Natural killer cell treated with Interleukin-12 subunit alpha and Interleukin-12 subunit beta and Interleukin-15 and Interleukin-18, amount 100 ng/mL, for 72 hours (primary cell): ENCODE measurements around the gene CDK15. TPM values are rescaled to one million over a fixed set of nuclear protein-coding genes. Genes with fewer than 3 reads are reported as not detected.
"Not testable (repeated sequence)": the region's sequence is repeated elsewhere in the genome, so short reads cannot be mapped to it uniquely, and the experiment has no call there.

Source experiments
- ATAC-seq, 2 donors: fragments of 150-1000 bp; cut with Tn5 transposase in 1 of 2; sonication (Bioruptor Pico), chemical (Tn5 transposase) in 1 of 2; 2 replicates each; pipeline ENCODE4 v1.10.0; 2021
- DNase-seq: peaks from one replicate; pipeline ENCODE4 v3.0.0; 2022; ENCODE audit warnings: low spot score
- H3K27ac Mint-ChIP-seq, 2 donors: 1 replicate in 1 of 2; 2 replicates in 1 of 2; pipeline ENCODE4 v1.8.0; 2022; ENCODE audit warnings: mixed read lengths in 2 of 2, mild to moderate bottlenecking in 1 of 2, moderate library complexity in 1 of 2
- H3K27me3 Mint-ChIP-seq, 2 donors: 1 replicate in 1 of 2; 2 replicates in 1 of 2; pipeline ENCODE4 v1.8.0; 2022; ENCODE audit warnings: mixed read lengths in 2 of 2
- H3K36me3 Mint-ChIP-seq: one replicate; pipeline ENCODE4 v1.8.0; 2022; ENCODE audit warnings: mixed read lengths
- H3K4me1 Mint-ChIP-seq, 2 donors: 1 replicate in 1 of 2; 2 replicates in 1 of 2; pipeline ENCODE4 v1.8.0; 2022; ENCODE audit warnings: low read depth in 2 of 2, mixed read lengths in 2 of 2, mild to moderate bottlenecking in 1 of 2
- H3K4me3 Mint-ChIP-seq: one replicate; pipeline ENCODE4 v1.8.0; 2022; ENCODE audit warnings: mixed read lengths
- H3K9me3 Mint-ChIP-seq: 2 replicates; pipeline ENCODE4 v1.8.0; 2022; ENCODE audit warnings: mixed read lengths
- total RNA-seq, 2 donors: library from RNA; stranded (reverse); gene quantifications; one replicate each; pipeline ENCODE4 v1.2.3, GENCODE V29; 2022

Gene CDK15
- not detected for total RNA-seq

DNA sequence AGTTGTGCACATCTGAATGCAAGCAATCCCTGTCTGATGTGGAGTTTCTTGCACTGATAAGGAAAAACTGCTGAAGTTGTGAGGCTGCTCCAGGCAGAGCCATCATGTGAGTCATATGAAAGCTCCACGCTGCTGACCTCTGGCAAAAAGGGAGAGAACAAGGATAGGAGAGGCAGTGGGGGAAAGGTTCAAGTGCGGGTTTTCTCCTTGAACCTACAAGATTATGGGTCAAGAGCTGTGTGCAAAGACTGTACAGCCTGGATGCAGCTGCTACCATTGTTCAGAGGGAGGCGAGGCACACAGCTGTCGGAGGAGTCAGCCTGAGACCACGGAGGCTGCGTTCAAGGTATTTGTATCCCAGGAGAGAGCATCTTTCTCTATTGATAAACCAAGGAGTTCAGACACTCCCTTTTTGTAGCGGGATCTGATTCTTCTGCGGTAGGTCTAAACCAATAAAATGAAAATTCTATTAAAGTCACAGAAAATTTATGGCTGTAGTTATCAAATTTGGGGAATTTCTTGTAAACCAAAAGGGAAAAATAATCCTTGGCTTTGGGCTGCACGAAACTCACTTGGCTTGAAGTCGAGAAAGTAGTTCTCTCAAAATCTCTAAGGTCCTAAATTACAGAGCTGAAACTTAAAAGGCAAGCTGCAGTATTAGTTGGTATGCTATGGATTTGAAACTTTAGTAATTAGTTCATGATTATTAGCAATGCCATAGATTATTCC is at the start of gene CDK15:
Gene CDK15, plus strand, starts transcription at position 96 of the 729 bp plus-strand sequence. Its CDS starts 128 bp downstream, at position 224.
- H3K9me3 Mint-ChIP-seq = no peaks in the 10 kb centered on the region
- no peaks in the 10 kb centered on the region for H3K4me1 Mint-ChIP-seq
- H3K4me3 Mint-ChIP-seq = no peak within 1 kb of the TSS
- H3K27ac Mint-ChIP-seq = no peak within 1 kb of the TSS
- H3K27me3 Mint-ChIP-seq = peaks cover 21 to 46% of the 10 kb centered on the region in 2 donors
- no peaks in the 10 kb centered on the region for H3K36me3 Mint-ChIP-seq
- DNase-seq (no peak), ATAC-seq (no peak)

- H3K27ac Mint-ChIP-seq = no peak overlapping the region
- ATAC-seq = no peak
- H3K9me3 Mint-ChIP-seq = no peaks in the 10 kb centered on the region
- no peaks in the 10 kb centered on the region for H3K4me1 Mint-ChIP-seq
- no peak overlapping the region for H3K4me3 Mint-ChIP-seq
- no peaks in the 10 kb centered on the region for H3K27me3 Mint-ChIP-seq
- no peak for DNase-seq
- no peaks in the 10 kb centered on the region for H3K36me3 Mint-ChIP-seq
These were observed 48.1 kb upstream of the CDK15 start for GRCh38 chr2:201758234-201758633.

GRCh38 chr2:201758873-201759272 is 47.5 kb upstream of the CDK15 start:
- ATAC-seq (no peak), DNase-seq (no peak)
- Mint-ChIP-seq H3K4me1 (no peaks in the 10 kb centered on the region), H3K27me3 (no peaks in the 10 kb centered on the region), H3K27ac (no peak overlapping the region), H3K4me3 (no peak overlapping the region), H3K36me3 (no peaks in the 10 kb centered on the region), H3K9me3 (no peaks in the 10 kb centered on the region)

DNA sequence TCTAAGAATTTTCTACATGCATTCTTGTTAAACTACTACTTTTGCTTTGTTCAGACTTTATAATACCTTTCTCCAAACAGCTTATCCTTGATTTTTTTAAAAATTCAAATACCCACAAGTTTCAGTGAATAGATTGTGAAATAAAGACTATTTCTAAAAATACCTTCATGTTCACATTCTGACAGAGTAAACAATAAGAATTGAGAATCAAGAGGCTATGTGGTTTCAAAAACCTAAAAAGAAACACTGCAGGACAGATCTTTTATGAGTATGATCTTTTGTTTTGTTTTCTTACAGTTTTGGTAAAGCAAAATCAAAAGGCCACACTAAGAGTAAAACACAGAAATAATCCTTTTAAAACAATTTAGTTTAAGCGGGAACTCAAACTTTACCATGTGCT is 46.8 kb upstream of the CDK15 start:
- Mint-ChIP-seq H3K9me3 (no peaks in the 10 kb centered on the region), H3K4me1 (no peaks in the 10 kb centered on the region), H3K27me3 (no peaks in the 10 kb centered on the region), H3K4me3 (no peak overlapping the region), H3K27ac (no peak overlapping the region), H3K36me3 (no peaks in the 10 kb centered on the region)
- DNase-seq (no peak), ATAC-seq (no peak)

GRCh38 chr2:201761101-201761500 is 45.2 kb upstream of the CDK15 start:
- no peak for DNase-seq
- ATAC-seq = no peak
- H3K27ac Mint-ChIP-seq = no peak overlapping the region
- H3K36me3 Mint-ChIP-seq = no peaks in the 10 kb centered on the region
- no peaks in the 10 kb centered on the region for H3K27me3 Mint-ChIP-seq
- H3K9me3 Mint-ChIP-seq = no peaks in the 10 kb centered on the region
- H3K4me3 Mint-ChIP-seq = no peak overlapping the region
- no peaks in the 10 kb centered on the region for H3K4me1 Mint-ChIP-seq

- H3K9me3 Mint-ChIP-seq, DNase-seq, ATAC-seq, H3K4me1 Mint-ChIP-seq, H3K36me3 Mint-ChIP-seq, H3K27me3 Mint-ChIP-seq, H3K4me3 Mint-ChIP-seq, H3K27ac Mint-ChIP-seq: not testable (repeated sequence)
These were observed 41.9 kb upstream of the CDK15 start for GRCh38 chr2:201764469-201764868.

- peaks cover 4% of the 10 kb centered on the region for H3K36me3 Mint-ChIP-seq
- H3K4me1 Mint-ChIP-seq = peaks cover 0 to 3% of the 10 kb centered on the region in 2 donors
- no peaks in the 10 kb centered on the region for H3K27me3 Mint-ChIP-seq
- H3K9me3 Mint-ChIP-seq = no peaks in the 10 kb centered on the region
- no peak overlapping the region for H3K27ac Mint-ChIP-seq
- ATAC-seq (no peak), DNase-seq (no peak)
- H3K4me3 Mint-ChIP-seq = no peak overlapping the region
These were observed 40.5 kb upstream of the CDK15 start for GRCh38 chr2:201765799-201766198.

- Mint-ChIP-seq H3K9me3 (no peaks in the 10 kb centered on the region), H3K4me1 (peaks cover 6 to 7% of the 10 kb centered on the region in 2 donors), H3K4me3 (no peak overlapping the region), H3K27ac (no peak overlapping the region), H3K36me3 (peaks cover 4% of the 10 kb centered on the region), H3K27me3 (no peaks in the 10 kb centered on the region)
- DNase-seq (no peak), ATAC-seq (no peak)
These were observed 37.4 kb upstream of the CDK15 start for GRCh38 chr2:201768918-201769317.

GRCh38 chr2:201769666-201770373 is 36.5 kb upstream of the CDK15 start:
- DNase-seq = no peak
- Mint-ChIP-seq H3K4me3 (no peak overlapping the region), H3K27ac (no peak overlapping the region), H3K4me1 (peaks cover 6 to 11% of the 10 kb centered on the region in 2 donors), H3K9me3 (no peaks in the 10 kb centered on the region), H3K27me3 (no peaks in the 10 kb centered on the region), H3K36me3 (peaks cover 4% of the 10 kb centered on the region)
- ATAC-seq = no peak

DNA sequence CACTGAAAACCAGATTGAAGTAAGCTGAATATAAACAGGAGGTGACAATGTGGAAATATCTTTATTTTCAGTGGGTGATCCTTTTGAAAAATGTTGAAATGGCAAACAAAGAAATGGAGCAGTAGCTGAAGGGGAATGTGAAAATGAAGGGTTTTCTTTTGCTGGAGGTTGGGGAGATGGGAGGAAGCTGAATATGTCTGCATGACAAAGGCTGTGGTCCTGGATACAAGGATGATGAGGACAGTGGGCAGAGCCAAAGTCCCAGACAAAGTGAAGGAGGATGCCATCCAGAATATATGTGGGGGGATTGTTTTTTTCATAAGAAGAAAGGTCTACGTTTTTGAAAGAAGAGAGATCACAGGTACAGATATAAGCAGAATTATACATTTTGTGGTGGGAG is 32.3 kb upstream of the CDK15 start:
- Mint-ChIP-seq H3K36me3 (no peaks in the 10 kb centered on the region), H3K27me3 (no peaks in the 10 kb centered on the region), H3K4me1 (peaks cover 6 to 24% of the 10 kb centered on the region in 2 donors), H3K9me3 (no peaks in the 10 kb centered on the region), H3K4me3 (no peak overlapping the region), H3K27ac (no peak overlapping the region)
- no peak for ATAC-seq
- no peak for DNase-seq

GRCh38 chr2:201774546-201774945 is 31.8 kb upstream of the CDK15 start:
- ATAC-seq (no peak), DNase-seq (no peak)
- Mint-ChIP-seq H3K27me3 (no peaks in the 10 kb centered on the region), H3K9me3 (no peaks in the 10 kb centered on the region), H3K4me3 (no peak overlapping the region), H3K4me1 (peaks cover 6 to 28% of the 10 kb centered on the region in 2 donors), H3K27ac (no peak overlapping the region), H3K36me3 (no peaks in the 10 kb centered on the region)

- Mint-ChIP-seq H3K27me3 (no peaks in the 10 kb centered on the region), H3K4me3 (no peak overlapping the region), H3K4me1 (peaks cover 11 to 36% of the 10 kb centered on the region in 2 donors), H3K9me3 (no peaks in the 10 kb centered on the region), H3K27ac (no peak overlapping the region), H3K36me3 (no peaks in the 10 kb centered on the region)
- ATAC-seq (no peak), DNase-seq (no peak)
These were observed 31.0 kb upstream of the CDK15 start for GRCh38 chr2:201775326-201775725.

- H3K4me3 Mint-ChIP-seq = no peak overlapping the region
- H3K36me3 Mint-ChIP-seq = no peaks in the 10 kb centered on the region
- ATAC-seq (no peak), DNase-seq (no peak)
- H3K4me1 Mint-ChIP-seq = peaks cover 12 to 45% of the 10 kb centered on the region in 2 donors
- H3K27ac Mint-ChIP-seq = no peak overlapping the region
- no peaks in the 10 kb centered on the region for H3K9me3 Mint-ChIP-seq
- H3K27me3 Mint-ChIP-seq = no peaks in the 10 kb centered on the region
These were observed 29.3 kb upstream of the CDK15 start for GRCh38 chr2:201777043-201777442.

GRCh38 chr2:201777869-201778268 is 28.5 kb upstream of the CDK15 start:
- H3K36me3 Mint-ChIP-seq = no peaks in the 10 kb centered on the region
- H3K27me3 Mint-ChIP-seq = peaks cover 0 to 3% of the 10 kb centered on the region in 2 donors
- H3K4me3 Mint-ChIP-seq = no peak overlapping the region
- H3K9me3 Mint-ChIP-seq = no peaks in the 10 kb centered on the region
- H3K27ac Mint-ChIP-seq = no peak overlapping the region
- no peak for ATAC-seq
- peaks cover 12 to 45% of the 10 kb centered on the region in 2 donors for H3K4me1 Mint-ChIP-seq
- DNase-seq = no peak
